HG03460 (cell line): Measurements from ENCODE around the gene GJB1.
"Not testable (repeated sequence)": the region's sequence is repeated elsewhere in the genome, so short reads cannot be mapped to it uniquely, and the experiment has no call there.

Experiments used
- ATAC-seq: cut with Tn5 transposase; IDR thresholded peaks from one replicate; pipeline ENCODE4 v1.9.1; 2021; ENCODE audit not compliant: unreplicated experiment

Gene GJB1

DNA sequence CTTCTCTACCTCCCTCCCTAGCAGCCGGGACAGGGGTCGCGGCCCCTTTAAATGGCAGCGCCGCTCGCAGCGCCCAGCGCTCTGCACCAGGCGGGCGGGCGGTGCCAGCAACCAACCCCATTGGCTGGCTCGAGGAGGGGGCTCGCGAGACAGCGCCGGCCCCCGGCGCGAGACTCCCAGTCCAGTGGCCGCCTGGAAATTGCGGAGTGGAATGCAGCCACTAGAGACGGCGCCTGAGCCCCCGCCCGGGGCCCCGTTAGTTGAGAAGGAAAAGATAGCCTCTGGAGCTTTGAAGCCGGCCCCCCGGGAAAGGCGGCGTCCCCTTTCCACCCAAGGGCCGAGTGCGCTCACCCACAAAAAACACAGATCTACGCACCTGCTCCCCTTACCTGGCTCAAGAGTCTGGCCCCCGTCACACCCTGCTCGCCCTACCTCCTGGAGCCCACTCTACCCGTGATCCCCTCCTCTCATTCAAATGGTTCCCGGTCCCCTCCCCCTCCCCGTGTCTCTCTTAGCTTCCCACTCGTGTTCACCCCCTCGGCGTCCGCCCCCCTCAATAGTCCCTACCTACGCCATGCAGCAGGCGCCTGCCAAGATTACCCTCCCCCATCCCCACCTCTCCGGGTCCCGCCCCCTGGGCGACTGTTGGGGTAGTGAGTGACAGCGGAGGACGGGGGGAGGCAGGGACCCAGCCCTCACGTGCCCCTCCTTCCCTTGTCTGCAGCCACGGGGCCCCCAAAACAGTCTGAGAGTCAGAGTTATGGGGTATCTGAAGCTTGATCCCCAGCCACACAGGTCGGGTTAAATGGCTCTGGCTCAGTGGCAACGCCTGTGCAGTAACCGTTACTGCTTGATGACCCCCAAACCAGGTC lies 31.3 kb downstream of the GJB1 start, which contains the start of gene ZMYM3:
TSS of gene ZMYM3 (minus strand) at position 49 of the 872 bp plus-strand sequence. CDS start 885 bp downstream, outside the sequence.
- ATAC-seq: peak; percentile 86

DNA sequence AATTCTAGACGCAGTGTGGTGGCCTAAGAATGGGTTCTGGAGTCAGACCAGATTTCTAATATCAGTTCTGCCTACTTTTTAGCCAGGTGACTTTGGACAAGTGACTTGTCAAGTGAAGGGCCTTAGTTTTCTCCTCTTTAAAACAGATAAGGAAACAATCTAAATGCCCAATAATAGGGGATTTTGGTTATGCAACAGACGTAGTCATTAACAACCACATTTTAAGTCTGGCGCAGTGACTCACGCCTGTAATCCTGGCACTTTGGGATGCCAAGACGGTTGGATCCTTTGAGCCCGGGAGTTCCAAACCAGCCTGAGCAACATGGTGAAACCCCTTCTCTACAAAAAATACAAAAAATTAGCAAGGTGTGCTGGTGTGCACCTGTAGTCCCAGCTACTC lies 33.0 kb downstream of the GJB1 start:
- ATAC-seq: no peak

DNA sequence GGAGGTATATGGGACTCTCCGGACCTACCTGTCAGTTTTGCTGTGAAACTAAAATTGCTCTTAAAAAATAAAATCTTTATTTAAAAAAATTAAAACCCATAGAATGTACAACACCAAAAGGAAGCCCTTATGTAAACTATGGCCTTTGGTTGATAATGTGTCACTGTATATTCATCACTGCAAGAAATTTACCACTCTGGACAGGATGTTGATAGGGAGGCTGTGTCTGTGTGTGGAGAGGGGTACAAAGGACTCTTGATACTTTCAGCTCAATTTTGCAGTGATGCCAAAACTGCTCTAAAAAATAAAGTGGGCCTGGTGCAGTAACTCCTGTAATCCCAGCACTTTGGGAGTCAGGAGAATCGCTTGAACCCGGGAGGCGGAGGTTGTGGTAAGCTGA lies 33.8 kb downstream of the GJB1 start:
- no peak for ATAC-seq

DNA sequence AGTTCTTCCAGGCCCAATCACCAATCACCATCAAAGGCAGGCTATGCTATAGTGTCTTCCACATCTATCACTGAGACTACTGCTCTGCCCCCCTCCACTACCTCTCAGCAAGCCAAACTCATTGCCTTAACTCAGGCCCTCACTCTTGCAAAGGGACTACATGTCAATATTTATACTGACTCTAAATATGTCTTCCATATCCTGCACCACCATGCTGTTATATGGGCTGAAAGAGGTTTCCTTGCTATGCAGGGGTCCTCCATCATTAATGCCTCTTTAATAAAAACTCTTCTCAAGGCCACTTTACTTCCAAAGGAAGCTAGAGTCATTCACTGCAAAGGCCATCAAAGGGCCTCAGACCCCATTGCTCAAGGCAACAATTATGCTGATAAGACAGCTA lies 45.6 kb downstream of the GJB1 start:
- not testable (repeated sequence) for ATAC-seq

DNA sequence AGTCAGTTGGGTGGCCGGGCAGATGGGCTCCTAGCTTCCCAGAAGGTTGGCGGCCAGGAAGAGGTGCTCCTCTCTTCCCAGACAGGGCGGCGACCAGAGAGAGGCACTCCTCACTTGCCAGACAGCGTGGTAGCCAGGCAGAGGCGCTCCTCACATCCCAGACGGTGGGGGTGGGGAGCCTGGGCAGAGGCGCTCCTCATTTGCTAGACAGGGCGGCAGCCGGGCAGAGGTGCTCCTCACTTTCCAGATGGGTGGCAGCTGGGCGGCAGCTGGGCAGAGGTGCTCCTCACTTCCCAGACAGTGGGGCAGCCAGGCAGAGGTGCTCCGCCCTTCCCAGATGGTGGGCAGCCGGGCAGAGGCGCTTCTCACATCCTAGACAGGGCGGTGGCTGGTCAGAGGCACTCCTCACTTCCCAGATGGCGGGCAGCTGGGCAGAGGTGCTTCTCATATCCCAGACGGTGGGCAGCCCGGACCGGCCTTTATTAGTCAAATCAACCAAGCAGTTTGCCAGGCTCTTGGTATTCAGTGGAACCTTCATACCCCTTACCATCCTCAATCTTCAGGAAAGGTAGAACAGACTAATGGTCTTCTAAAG lies 46.9 kb downstream of the GJB1 start:
- no peak for ATAC-seq

DNA sequence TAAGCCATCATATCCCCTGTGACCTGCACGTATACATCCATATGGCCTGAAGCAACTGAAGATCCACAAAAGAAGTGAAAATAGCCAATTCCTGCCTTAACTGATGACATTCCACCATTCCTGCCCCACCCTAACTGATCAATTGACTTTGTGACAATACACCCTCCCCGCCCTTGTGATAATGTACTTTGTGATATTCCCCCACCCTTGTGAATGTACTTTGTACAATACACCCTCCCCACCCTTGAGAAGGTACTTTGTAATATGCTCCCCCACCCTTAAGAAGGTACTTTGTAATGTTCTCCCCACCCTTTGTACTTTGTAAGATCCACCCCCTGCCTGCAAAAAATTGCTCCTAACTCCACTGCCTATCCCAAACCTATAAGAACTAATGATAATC lies 49.3 kb downstream of the GJB1 start:
- not testable (repeated sequence) for ATAC-seq
